DOHH2 (cell line): Measurements from ENCODE around the gene SLC25A13.

Source experiments
- H3F3A ChIP-seq: fragments of 200-600 bp; sonication (generic), shearing (Covaris generic); 2 replicates; pipeline ENCODE4 v1.6.0; 2016; ENCODE audit warnings: antibody characterized with exemption, mild to moderate bottlenecking; ENCODE audit not compliant: control insufficient read depth, insufficient read depth
- H3K27ac ChIP-seq: fragments of 200-600 bp; sonication (generic); 2 replicates; pipeline ENCODE4 v1.5.1; 2014; ENCODE audit warnings: low read depth, mild to moderate bottlenecking, low read length, moderate library complexity
- H3K27me3 ChIP-seq: fragments of 200-600 bp; sonication (generic); 2 replicates; pipeline ENCODE4 v1.6.1; 2014; ENCODE audit warnings: mild to moderate bottlenecking, low read length, mixed read lengths; ENCODE audit not compliant: control insufficient read depth
- H3K36me3 ChIP-seq: fragments of 200-600 bp; sonication (generic); 2 replicates; pipeline ENCODE4 v1.6.1; 2014; ENCODE audit warnings: mild to moderate bottlenecking, low read length, moderate library complexity, mixed read lengths; ENCODE audit not compliant: control insufficient read depth
- H3K4me1 ChIP-seq: fragments of 200-600 bp; sonication (generic); 2 replicates; pipeline ENCODE4 v1.6.1; 2014; ENCODE audit warnings: mild to moderate bottlenecking, low read length, mixed read lengths; ENCODE audit not compliant: control insufficient read depth
- H3K4me2 ChIP-seq: fragments of 200-600 bp; sonication (generic); 2 replicates; pipeline ENCODE4 v1.6.0; 2014; ENCODE audit warnings: mild to moderate bottlenecking, low read length, moderate library complexity
- H3K4me3 ChIP-seq: fragments of 200-600 bp; sonication (generic); 2 replicates; pipeline ENCODE4 v1.5.1; 2014; ENCODE audit warnings: mild to moderate bottlenecking, low read length, mixed read lengths
- H3K79me2 ChIP-seq: fragments of 200-600 bp; sonication (generic); 2 replicates; pipeline ENCODE4 v1.6.1; 2014; ENCODE audit warnings: mild to moderate bottlenecking, low read length, mixed read lengths; ENCODE audit not compliant: control insufficient read depth
- H3K9me2 ChIP-seq: fragments of 200-600 bp; sonication (generic); replicated peaks from 2 replicates; pipeline ENCODE4 v1.6.1; 2014; ENCODE audit warnings: mild to moderate bottlenecking, low read length, mixed read lengths; ENCODE audit not compliant: control insufficient read depth
- H3K9me3 ChIP-seq: fragments of 200-600 bp; sonication (generic); 2 replicates; pipeline ENCODE4 v1.6.1; 2014; ENCODE audit warnings: antibody characterized with exemption, low read length, mixed read lengths; ENCODE audit not compliant: control insufficient read depth, insufficient read depth
- H4K20me1 ChIP-seq: fragments of 200-600 bp; sonication (generic); 2 replicates; pipeline ENCODE4 v1.6.0; 2014; ENCODE audit warnings: low read depth, mild to moderate bottlenecking, antibody characterized with exemption, low read length, moderate library complexity; ENCODE audit not compliant: control insufficient read depth, insufficient read depth
- CTCF ChIP-seq: fragments of 200-600 bp; sonication (generic); IDR thresholded peaks from one replicate; pipeline ENCODE4 v1.5.1; 2014; ENCODE audit warnings: antibody characterized with exemption, mild to moderate bottlenecking, low read depth, low read length; ENCODE audit not compliant: poor library complexity, severe bottlenecking
- EZH2phosphoT487 ChIP-seq: fragments of 200-600 bp; sonication (generic); IDR thresholded peaks from 2 replicates; pipeline ENCODE4 v1.6.1; 2017; ENCODE audit warnings: borderline replicate concordance, mild to moderate bottlenecking, antibody characterized with exemption, low read length, moderate library complexity, mixed read lengths

The SLC25A13 gene

GRCh38 chr7:96219378-96220130 lies 102.3 kb downstream of the SLC25A13 start:
- Histone ChIP-seq H3K79me2 (no peaks in the 10 kb centered on the region), H3K4me3 (no peak overlapping the region), H3K4me2 (no peak overlapping the region), H3F3A (no peaks in the 10 kb centered on the region), H3K36me3 (no peaks in the 10 kb centered on the region), H3K9me2 (no peaks in the 10 kb centered on the region), H3K27ac (no peak overlapping the region), H3K9me3 (no peaks in the 10 kb centered on the region), H3K27me3 (no peaks in the 10 kb centered on the region), H4K20me1 (no peaks in the 10 kb centered on the region), H3K4me1 (no peaks in the 10 kb centered on the region)
- TF ChIP-seq CTCF (no peak), EZH2phosphoT487 (no peak)

- Histone ChIP-seq H3K36me3 (no peaks in the 10 kb centered on the region), H3K4me2 (no peak overlapping the region), H3K27ac (no peak overlapping the region), H3K9me2 (no peaks in the 10 kb centered on the region), H3K9me3 (no peaks in the 10 kb centered on the region), H3F3A (no peaks in the 10 kb centered on the region), H3K79me2 (no peaks in the 10 kb centered on the region), H3K4me3 (no peak overlapping the region), H3K27me3 (no peaks in the 10 kb centered on the region), H3K4me1 (no peaks in the 10 kb centered on the region), H4K20me1 (no peaks in the 10 kb centered on the region)
- no peak for TF ChIP-seq EZH2phosphoT487
- no peak for TF ChIP-seq CTCF
Measured at GRCh38 chr7:96218664-96219243, 103.1 kb downstream of the SLC25A13 start.

- no peak overlapping the region for H3K4me2 ChIP-seq
- no peaks in the 10 kb centered on the region for H3F3A ChIP-seq
- no peak for TF ChIP-seq CTCF
- H3K4me3 ChIP-seq = no peak overlapping the region
- H3K79me2 ChIP-seq = no peaks in the 10 kb centered on the region
- no peaks in the 10 kb centered on the region for H3K36me3 ChIP-seq
- H4K20me1 ChIP-seq = no peaks in the 10 kb centered on the region
- H3K27ac ChIP-seq = no peak overlapping the region
- H3K4me1 ChIP-seq = no peaks in the 10 kb centered on the region
- no peaks in the 10 kb centered on the region for H3K27me3 ChIP-seq
- H3K9me3 ChIP-seq = no peaks in the 10 kb centered on the region
- no peaks in the 10 kb centered on the region for H3K9me2 ChIP-seq
Measured at GRCh38 chr7:96217147-96217546, 104.8 kb downstream of the SLC25A13 start.
